Upper lobe of left lung (tissue), 4 donors: ENCODE measurements around the gene ADAMTSL4.

Source experiments
- CTCF ChIP-seq, 6 experiments: fragments of 450-650 bp in 4 of 6; fragments of 200-600 bp in 2 of 6; sonication (generic) in 2 of 6; IDR thresholded peaks; one replicate each; pipeline ENCODE4 v1.5.1; 2016 to 2019; ENCODE audit warnings: antibody characterized with exemption in 6 of 6
- EP300 ChIP-seq, 4 donors: sonication (generic); formaldehyde crosslinking; IDR thresholded peaks; one replicate each; pipeline ENCODE4 v1.5.1; 2017; ENCODE audit warnings: antibody characterized with exemption in 4 of 4, control low read depth in 2 of 4
- POLR2A ChIP-seq, 4 donors: fragments of 450-650 bp; IDR thresholded peaks; one replicate each; pipeline ENCODE4 v1.5.1; 2016 to 2017; ENCODE audit warnings: antibody characterized with exemption in 4 of 4, mild to moderate bottlenecking in 2 of 4
- POLR2AphosphoS5 ChIP-seq, 2 donors: sonication (generic); formaldehyde crosslinking; IDR thresholded peaks; one replicate each; pipeline ENCODE4 v1.5.1; 2017; ENCODE audit warnings: antibody characterized with exemption in 2 of 2

DNA sequence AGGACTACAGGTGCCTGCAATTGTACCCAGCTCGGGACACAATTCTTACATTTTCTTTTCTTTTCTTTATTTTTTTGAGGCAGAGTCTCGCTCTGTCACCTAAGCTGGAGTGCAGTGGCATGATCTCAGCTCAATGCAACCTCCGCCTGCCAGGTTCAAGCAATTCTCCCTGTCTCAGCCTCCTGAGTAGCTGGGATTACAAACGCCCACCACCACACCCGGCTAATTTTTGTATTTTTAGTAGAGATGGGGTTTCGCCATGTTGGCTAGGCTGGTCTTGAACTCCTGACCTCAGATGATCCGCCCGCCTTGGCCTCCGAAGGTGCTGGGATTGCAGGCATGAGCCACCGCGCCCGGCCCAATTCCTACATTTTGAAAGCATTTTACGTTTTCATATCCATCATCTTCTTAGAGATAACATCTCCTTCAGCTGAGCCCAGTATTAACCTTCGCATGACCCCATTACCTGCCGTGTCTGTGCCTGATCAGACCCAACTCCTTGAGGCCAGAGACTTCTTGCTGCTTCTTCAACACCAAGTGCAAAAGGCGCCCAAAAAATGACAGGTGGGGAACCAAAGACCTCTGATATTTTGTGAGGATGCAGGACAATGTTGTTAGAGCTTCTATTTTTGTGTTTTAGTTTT, 2.8 kb upstream of the ADAMTSL4 start:
- no peak for TF ChIP-seq CTCF (IDR thresholded peaks at IDR 0.05)
- TF ChIP-seq POLR2AphosphoS5 (IDR thresholded peaks at IDR 0.05): no peak
- no peak for TF ChIP-seq POLR2A (IDR thresholded peaks at IDR 0.05)
- TF ChIP-seq EP300 (IDR thresholded peaks at IDR 0.05): no peak
